ENCODE measurements around the gene IQSEC3.

Gene IQSEC3

GRCh38 chr12:198705-199104 is 132.1 kb downstream of the IQSEC3 start:
- no peak for DNase-seq (ENCODE audit: low read depth)
- H3K4me3 ChIP-seq (ENCODE audit: low read depth, low read length) = no peak overlapping the region
- TF ChIP-seq CTCF (IDR thresholded peaks at IDR 0.05; ENCODE audit: insufficient read depth, low read depth, low read length, missing control alignments) = no peak

- no peak for TF ChIP-seq CTCF (IDR thresholded peaks at IDR 0.05; ENCODE audit: insufficient read depth, low read depth, low read length, missing control alignments)
Observed at GRCh38 chr12:201361-201760, 134.8 kb downstream of the IQSEC3 start.

GRCh38 chr12:202081-202731 is 135.6 kb downstream of the IQSEC3 start:
- DNase-seq (ENCODE audit: low read depth) = no peak

More at GRCh38 chr12:201361-201760, 134.8 kb downstream of the IQSEC3 start:
- H3K4me3 ChIP-seq (ENCODE audit: low read depth, low read length) = no peak overlapping the region
- DNase-seq (ENCODE audit: low read depth) = no peak

GRCh38 chr12:203074-203461 is 136.5 kb downstream of the IQSEC3 start:
- no peak overlapping the region for H3K4me3 ChIP-seq (ENCODE audit: low read depth, low read length)
- no peak for TF ChIP-seq CTCF (IDR thresholded peaks at IDR 0.05; ENCODE audit: insufficient read depth, low read depth, low read length, missing control alignments)
- DNase-seq (ENCODE audit: low read depth) = no peak

More at GRCh38 chr12:202081-202731, 135.6 kb downstream of the IQSEC3 start:
- TF ChIP-seq CTCF (IDR thresholded peaks at IDR 0.05; ENCODE audit: insufficient read depth, low read depth, low read length, missing control alignments) = no peak
- H3K4me3 ChIP-seq (ENCODE audit: low read depth, low read length) = no peak overlapping the region

- TF ChIP-seq CTCF (IDR thresholded peaks at IDR 0.05; ENCODE audit: insufficient read depth, low read depth, low read length, missing control alignments) = no peak
- H3K4me3 ChIP-seq (ENCODE audit: low read depth, low read length) = no peak overlapping the region
- DNase-seq (ENCODE audit: low read depth) = no peak
Observed at GRCh38 chr12:203462-204260, 137.1 kb downstream of the IQSEC3 start.

- no peak overlapping the region for H3K4me3 ChIP-seq (ENCODE audit: low read depth, low read length)
- no peak for DNase-seq (ENCODE audit: low read depth)
- no peak for TF ChIP-seq CTCF (IDR thresholded peaks at IDR 0.05; ENCODE audit: insufficient read depth, low read depth, low read length, missing control alignments)
Observed at GRCh38 chr12:204261-204678, 137.7 kb downstream of the IQSEC3 start.

All from GM12865 (cell line).